Measurements from ENCODE around the gene TMEM233.
"Not testable (repeated sequence)": the region's sequence is repeated elsewhere in the genome, so short reads cannot be mapped to it uniquely, and the experiment has no call there.

The TMEM233 gene

DNA sequence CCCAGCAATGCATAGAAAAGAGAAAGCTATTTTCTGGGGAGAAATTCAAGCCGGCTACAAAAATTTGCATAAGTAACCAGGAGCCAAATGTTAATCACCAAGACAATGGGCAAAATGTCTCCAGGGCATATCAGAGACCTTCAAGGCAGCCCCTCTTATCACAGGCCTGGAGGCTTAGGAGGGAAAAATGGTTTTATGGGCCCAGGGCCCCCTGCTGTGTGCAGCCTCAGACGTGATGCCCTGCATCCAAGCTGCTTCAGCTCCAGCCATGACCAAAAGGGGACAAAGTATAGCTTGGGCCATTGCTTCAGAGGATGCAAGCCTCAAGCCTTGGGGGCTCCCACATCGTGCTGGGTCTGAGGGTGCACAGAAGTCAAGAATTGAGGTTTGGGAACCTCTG is 15.8 kb downstream of the TMEM233 start:
- DNase-seq (ENCODE audit: low spot score) = no peak

- no peak for DNase-seq (ENCODE audit: low spot score)
These were observed 19.9 kb downstream of the TMEM233 start for GRCh38 chr12:119613319-119613936.

DNA sequence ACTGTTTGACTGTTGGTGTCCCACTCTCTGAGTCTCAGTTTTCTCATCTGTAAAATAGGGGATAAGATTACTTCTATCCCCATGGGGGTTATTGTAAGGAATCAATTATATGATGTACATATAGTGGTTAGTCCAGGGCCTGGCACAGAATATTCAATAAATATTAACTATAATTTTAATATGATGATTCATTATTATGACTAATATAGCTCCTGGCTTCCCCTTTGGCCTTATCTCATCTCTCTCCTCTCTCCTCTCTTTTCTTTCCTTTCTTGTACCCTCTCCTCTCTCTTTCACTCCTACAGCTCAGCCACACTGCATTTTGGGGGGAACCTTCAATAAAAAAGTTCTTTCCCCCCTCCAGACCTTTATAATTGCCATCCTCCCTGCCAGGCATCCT is 21.1 kb downstream of the TMEM233 start:
- DNase-seq (ENCODE audit: low spot score) = no peak

DNA sequence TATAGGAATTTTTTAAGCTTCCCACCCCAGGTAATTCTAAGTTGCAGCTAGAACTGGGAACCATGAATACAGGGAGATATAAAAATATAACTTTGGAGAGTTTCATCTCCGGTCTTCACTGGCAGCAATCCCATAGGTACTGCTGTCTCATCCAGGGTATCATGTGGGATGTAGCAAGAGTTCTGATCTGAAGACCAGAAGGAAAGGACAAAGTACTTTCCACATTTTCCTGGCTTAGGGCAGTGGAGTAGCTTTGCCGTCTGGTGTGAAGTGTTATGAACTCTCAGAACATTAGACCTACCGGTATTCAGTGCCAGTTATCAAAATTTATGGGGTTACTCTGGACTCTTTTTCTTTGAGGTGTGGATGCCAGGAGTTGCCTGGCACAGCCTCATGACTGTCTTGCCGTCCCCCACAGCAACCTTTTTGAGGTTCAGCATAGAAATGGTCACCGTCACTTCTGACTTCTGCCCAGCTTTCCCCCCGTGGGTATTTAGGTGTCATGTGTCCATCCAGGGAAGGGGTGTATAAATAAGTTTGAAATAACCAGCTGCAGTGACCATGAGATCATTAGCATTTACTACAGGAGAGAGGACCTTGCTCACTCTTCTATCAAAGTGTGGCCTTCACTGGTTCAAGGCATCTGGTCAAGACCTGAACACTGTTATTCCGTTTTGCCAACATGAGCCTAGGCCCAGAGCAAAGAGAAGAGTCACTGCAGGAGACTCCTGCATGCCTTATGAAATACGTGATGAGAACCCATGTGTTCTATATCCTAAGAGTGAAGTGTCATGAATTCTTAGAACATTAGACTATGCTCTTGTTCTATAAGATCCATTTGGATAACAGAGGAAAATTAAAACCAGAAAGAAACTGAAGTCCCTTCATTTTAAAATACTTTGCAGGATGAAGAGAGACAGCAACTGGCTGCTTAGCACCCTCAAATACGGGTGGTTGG is 22.2 kb downstream of the TMEM233 start:
- DNase-seq (ENCODE audit: low spot score) = no peak

- not testable (repeated sequence) for DNase-seq (ENCODE audit: low spot score)
These were observed 24.8 kb downstream of the TMEM233 start for GRCh38 chr12:119618328-119618896.

GRCh38 chr12:119620490-119620889 is 26.9 kb downstream of the TMEM233 start:
- DNase-seq (ENCODE audit: low spot score) = no peak

- no peak for DNase-seq (ENCODE audit: low spot score)
These were observed 28.3 kb downstream of the TMEM233 start for GRCh38 chr12:119621878-119622277.

- no peak for DNase-seq (ENCODE audit: low spot score)
These were observed 31.4 kb downstream of the TMEM233 start for GRCh38 chr12:119624966-119625365.

DNA sequence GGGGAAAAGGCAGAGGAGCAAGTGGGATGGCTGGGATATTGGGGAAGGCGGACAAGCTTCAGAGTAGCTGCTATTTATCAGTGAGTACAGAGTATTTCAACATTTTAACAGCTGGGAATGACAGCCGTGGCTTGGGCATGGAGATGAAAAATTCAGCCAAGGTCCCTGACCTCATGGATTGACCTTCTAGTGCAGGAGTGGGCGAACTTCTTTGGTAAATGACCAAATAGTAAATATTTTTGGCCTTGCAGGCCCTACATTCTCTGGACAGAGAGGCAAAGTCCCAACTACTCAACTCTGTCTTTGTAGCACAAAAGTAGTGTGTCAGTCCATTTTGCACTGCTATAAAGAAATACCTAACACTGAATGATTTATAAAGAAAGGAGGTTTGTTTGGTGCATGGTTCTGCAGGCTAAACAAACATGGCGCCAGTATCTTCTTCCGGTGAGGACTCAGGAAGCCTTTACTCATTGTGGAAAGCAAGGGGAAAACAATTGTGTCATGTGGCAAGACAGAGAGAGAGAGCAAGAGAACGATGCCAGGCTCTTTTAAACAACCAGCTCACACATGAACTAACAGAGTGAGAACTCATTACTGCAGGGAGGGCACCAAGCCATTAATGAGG is 33.6 kb downstream of the TMEM233 start:
- no peak for DNase-seq (ENCODE audit: low spot score)

DNA sequence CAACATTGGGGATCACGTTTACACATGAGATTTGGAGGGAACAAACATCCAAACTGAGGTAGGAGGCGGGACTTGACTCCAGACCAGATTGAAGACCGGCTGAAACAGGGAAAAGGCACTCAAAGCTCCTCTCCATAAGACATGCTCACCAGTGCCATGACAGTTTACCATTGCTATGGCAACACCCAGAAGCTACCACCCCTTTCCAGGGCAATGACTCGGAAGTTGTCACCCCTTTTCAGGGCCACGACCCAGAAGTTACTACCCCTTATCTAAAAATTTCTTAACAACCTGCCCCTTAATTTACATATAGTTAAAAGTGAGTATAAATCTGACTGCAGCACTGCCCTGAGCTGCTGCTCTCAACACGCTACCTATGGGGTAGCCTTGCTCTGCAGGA is 34.1 kb downstream of the TMEM233 start:
- no peak for DNase-seq (ENCODE audit: low spot score)

- no peak for DNase-seq (ENCODE audit: low spot score)
These were observed 36.7 kb downstream of the TMEM233 start for GRCh38 chr12:119630223-119630780.

DNA sequence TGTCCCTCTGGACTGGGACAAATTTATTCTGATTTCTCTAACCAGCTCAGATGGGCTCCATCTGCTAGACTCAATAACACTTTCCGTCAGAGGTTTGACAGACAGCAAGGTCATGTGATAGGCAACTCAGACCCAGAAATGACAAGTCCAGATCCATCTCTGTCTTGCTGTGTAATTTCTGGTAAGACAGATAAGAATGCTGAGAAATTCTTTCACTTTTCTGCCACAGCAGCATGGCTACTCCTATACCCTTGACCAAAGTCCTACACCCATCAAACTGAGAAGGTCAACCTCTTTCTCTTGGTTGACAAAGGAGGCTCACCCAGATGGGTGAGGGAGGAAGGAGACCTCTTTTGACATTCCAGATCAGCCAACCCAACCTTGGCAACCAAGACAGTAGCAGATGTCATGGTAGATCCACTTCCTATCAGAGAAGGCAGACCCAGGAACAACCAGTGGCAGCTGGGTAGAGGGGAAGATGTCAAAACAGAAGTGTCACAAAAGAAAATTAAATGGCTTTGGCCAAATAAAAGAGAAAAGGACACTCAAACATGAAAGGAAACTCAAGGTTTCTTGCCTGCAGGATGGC is 37.5 kb downstream of the TMEM233 start:
- DNase-seq (ENCODE audit: low spot score) = no peak

DNA sequence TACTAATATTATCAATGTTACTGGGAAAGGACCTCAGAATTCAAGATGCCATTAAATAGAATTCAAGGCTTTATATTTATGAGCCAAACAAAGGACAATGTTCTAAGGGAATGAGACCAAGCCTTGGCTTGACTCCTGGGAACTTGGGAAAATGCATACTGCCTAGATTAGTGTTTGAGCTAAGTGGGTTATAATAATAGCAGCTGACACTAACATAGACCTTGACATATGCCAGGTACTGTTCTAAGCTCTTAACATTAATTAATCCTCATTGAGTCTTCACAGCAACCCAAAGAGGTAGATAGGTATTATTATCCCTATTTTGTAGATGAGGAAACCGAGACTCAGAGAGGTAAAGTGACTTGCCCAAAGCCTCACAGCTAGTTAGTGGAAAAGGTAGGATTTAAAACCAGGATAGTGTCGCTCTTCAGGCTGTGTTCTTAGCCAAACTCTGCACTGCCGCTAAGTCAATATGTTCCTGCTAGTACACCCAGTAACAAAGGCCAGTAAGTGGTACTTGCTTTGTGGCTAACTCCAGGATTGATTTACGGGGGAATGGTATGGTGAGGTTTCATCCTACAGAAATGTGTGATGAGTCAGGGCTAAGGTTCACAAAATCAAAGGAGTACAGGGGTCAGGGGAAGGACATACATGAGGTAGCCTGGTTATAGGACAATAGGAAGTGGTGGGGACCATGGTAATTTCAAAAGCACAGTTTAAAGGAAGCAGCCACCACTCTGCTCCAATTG is 38.5 kb downstream of the TMEM233 start:
- DNase-seq (ENCODE audit: low spot score) = no peak

DNA sequence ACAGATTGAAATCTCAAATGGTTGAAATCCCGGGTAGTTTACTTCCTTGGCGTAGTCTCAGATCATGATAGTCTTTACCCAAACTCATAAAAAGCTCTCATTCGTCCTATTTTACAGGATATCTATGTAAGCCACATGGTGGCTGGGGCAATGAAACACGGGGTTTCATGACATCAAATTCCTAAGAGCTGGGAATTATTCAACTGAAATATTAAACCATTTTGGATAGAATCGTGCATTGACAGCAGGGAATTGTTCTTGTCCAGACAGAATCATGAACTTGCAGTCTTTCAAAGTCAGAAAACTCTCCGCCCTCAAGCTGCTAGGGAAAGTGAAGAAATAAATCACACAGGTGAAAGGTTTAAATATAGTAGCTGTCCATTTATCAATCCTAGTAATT is 41.2 kb downstream of the TMEM233 start:
- no peak for DNase-seq (ENCODE audit: low spot score)

GRCh38 chr12:119642986-119643385 is 49.4 kb downstream of the TMEM233 start:
- DNase-seq (ENCODE audit: low spot score) = no peak

DNA sequence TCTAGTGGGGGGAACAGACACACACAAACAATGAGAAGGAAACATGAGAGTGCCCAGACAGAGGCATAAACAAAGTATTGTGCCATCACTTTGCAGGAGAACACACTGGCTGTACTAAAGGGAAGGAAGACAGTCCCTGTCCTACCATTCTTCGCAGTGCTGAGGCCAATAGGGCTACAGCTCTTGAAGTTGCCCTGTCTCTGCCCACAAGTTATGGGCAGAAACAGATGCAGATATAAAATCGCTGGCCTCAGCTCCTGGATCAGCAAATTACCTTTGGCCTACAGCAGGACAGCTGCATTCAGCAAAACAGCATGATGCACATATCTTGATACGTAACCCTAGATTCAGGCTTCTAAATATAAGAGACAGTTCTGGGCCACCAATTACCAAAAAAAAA is 51.4 kb downstream of the TMEM233 start:
- no peak for DNase-seq (ENCODE audit: low spot score)

- DNase-seq (ENCODE audit: low spot score) = no peak
These were observed 52.0 kb downstream of the TMEM233 start for GRCh38 chr12:119645535-119646059.

DNA sequence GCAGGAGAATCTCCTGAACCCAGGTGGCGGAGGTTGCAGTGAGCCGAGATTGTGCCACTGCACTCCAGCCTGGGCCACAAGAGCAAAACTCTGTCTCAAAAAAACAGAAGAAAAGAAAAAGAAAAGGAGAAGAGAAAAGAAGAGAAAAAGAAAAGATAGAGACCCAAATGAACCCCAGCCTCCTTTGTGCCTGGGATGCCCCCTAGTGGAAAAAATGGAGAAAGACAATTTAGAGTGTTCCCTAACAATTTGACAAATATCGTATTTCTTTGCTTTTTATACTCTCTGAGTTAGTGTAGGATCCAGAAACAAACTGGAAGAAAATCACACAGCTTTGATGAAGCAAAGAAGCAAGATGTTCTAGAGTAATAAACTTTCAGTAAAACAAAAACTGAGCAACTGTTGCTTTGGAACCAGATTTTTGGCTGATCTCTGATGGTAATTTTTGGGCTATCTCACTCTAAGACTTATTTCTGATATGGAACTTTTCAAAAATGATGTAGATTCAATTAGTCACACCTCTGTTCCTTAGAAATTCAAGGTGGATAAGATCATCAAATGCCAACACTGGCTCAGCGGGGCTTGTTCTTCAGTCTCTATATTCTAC is 55.7 kb downstream of the TMEM233 start:
- peak; percentile 32 for DNase-seq (ENCODE audit: low spot score)

DNA sequence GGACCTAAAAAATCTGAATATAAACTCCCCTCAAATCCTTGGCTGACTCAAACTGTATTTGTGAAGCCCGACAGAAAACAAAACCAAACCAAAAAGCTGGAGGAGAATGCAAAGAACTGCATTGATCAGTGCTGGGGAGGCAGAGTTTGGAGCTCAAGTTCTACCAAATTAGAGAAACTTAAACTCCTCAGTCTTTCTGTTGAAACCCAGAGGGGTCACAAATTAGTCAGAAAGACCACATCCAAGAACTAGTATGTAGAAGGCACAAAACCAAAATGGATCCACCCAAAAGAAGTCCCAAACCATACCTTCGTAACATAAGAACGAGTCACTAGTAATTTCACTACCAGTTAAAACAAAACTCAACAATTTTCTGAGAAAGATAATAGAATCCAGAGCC is 59.1 kb downstream of the TMEM233 start:
- no peak for DNase-seq (ENCODE audit: low spot score)

GRCh38 chr12:119657001-119657400 is 63.4 kb downstream of the TMEM233 start:
- DNase-seq (ENCODE audit: low spot score) = not testable (repeated sequence)
